Measurements from ENCODE around the gene RNF224. TPM values are rescaled to one million over a fixed set of nuclear protein-coding genes. Genes with fewer than 3 reads are reported as not detected.

The RNF224 gene
- total RNA-seq, 1 donor from 2014 or later = not detected

DNA sequence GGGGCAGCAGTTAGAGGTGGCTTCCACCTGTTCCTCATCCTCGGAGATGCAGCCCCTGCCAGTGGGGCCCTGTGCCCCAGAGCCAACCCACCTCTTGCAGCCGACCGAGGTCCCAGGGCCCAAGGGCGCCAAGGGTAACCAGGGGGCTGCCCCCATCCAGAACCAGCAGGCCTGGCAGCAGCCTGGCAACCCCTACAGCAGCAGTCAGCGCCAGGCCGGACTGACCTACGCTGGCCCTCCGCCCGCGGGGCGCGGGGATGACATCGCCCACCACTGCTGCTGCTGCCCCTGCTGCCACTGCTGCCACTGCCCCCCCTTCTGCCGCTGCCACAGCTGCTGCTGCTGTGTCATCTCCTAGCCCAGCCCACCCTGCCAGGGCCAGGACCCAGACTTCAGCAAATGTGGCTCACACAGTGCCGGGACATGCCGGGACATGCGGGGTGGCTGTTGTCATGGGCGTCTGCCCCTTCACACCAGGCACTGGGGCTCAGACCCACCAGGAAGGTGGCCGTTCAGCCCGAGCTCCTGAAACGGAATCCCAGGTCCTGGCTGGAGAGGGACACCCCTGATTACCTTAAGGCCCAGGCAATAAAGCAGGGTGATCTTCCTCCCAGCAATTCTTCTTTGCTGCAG lies 1.5 kb upstream of the RNF224 start:
- no peak overlapping the region for H3K27ac Mint-ChIP-seq (ENCODE audit: unreplicated experiment)
- Histone ChIP-seq H3K4me3 (ENCODE audit: insufficient read depth, low read depth, low read length) (no peak overlapping the region), H4K20me1 (ENCODE audit: insufficient read depth, low read length) (no peaks in the 10 kb centered on the region), H3K9ac (ENCODE audit: low read length) (no peak overlapping the region), H3K36me3 (ENCODE audit: insufficient read depth, low read length) (no peaks in the 10 kb centered on the region), H3K4me2 (ENCODE audit: low read length) (no peak overlapping the region), H3K27ac (ENCODE audit: low read depth, low read length) (no peak overlapping the region), H3K4me1 (ENCODE audit: insufficient read depth, low read length) (peaks cover 22% of the 10 kb centered on the region), H2AFZ (ENCODE audit: low read depth, low read length) (no peak overlapping the region), H3K27me3 (ENCODE audit: insufficient read depth, low read length) (no peaks in the 10 kb centered on the region), H3K9me3 (ENCODE audit: insufficient read depth, low read depth, low read length) (no peaks in the 10 kb centered on the region), H3K79me2 (ENCODE audit: insufficient read depth, low read length) (no peaks in the 10 kb centered on the region)
- no peak overlapping the region for H3K4me3 Mint-ChIP-seq (ENCODE audit: unreplicated experiment)
- TF ChIP-seq EZH2 (IDR thresholded peaks at IDR 0.05; ENCODE audit: insufficient read depth, low read length) (no peak), CTCF (IDR thresholded peaks at IDR 0.05; ENCODE audit: insufficient read depth, low read depth, low read length) (no peak)
- no peaks in the 10 kb centered on the region for H3K9me3 Mint-ChIP-seq (ENCODE audit: unreplicated experiment)
- peaks cover 4% of the 10 kb centered on the region for H3K4me1 Mint-ChIP-seq (ENCODE audit: low read depth, unreplicated experiment)
- FAIRE-seq = no peak
- H3K36me3 Mint-ChIP-seq (ENCODE audit: low read depth, unreplicated experiment) = no peaks in the 10 kb centered on the region
- DNase-seq (ENCODE audit: low read depth) = no peak
- H3K27me3 Mint-ChIP-seq (ENCODE audit: low read depth, unreplicated experiment) = no peaks in the 10 kb centered on the region

- H3K9me3 ChIP-seq (ENCODE audit: insufficient read depth, low read depth, low read length) = no peaks in the 10 kb centered on the region
- no peaks in the 10 kb centered on the region for H3K36me3 Mint-ChIP-seq (ENCODE audit: low read depth, unreplicated experiment)
- H3K9me3 Mint-ChIP-seq (ENCODE audit: unreplicated experiment) = no peaks in the 10 kb centered on the region
- peaks cover 22% of the 10 kb centered on the region for H3K4me1 ChIP-seq (ENCODE audit: insufficient read depth, low read length)
- peaks cover 4% of the 10 kb centered on the region for H3K4me1 Mint-ChIP-seq (ENCODE audit: low read depth, unreplicated experiment)
- TF ChIP-seq CTCF (IDR thresholded peaks at IDR 0.05; ENCODE audit: insufficient read depth, low read depth, low read length) = no peak
- TF ChIP-seq EZH2 (IDR thresholded peaks at IDR 0.05; ENCODE audit: insufficient read depth, low read length) = no peak
- no peak overlapping the region for H3K4me3 Mint-ChIP-seq (ENCODE audit: unreplicated experiment)
- no peaks in the 10 kb centered on the region for H3K79me2 ChIP-seq (ENCODE audit: insufficient read depth, low read length)
- H3K9ac ChIP-seq (ENCODE audit: low read length) = no peak overlapping the region
- no peaks in the 10 kb centered on the region for H3K27me3 ChIP-seq (ENCODE audit: insufficient read depth, low read length)
- DNase-seq (ENCODE audit: low read depth) = no peak
- H3K27me3 Mint-ChIP-seq (ENCODE audit: low read depth, unreplicated experiment) = no peaks in the 10 kb centered on the region
- no peak overlapping the region for H3K4me2 ChIP-seq (ENCODE audit: low read length)
- no peak for FAIRE-seq
- H3K27ac ChIP-seq (ENCODE audit: low read depth, low read length) = no peak overlapping the region
- no peak overlapping the region for H2AFZ ChIP-seq (ENCODE audit: low read depth, low read length)
- H3K4me3 ChIP-seq (ENCODE audit: insufficient read depth, low read depth, low read length) = no peak overlapping the region
- H3K27ac Mint-ChIP-seq (ENCODE audit: unreplicated experiment) = no peak overlapping the region
- no peaks in the 10 kb centered on the region for H3K36me3 ChIP-seq (ENCODE audit: insufficient read depth, low read length)
- H4K20me1 ChIP-seq (ENCODE audit: insufficient read depth, low read length) = no peaks in the 10 kb centered on the region
Measured at GRCh38 chr9:137226338-137227053, 806 bp upstream of the RNF224 start.
